ENCODE data around the gene LNPK. TPM values are rescaled to one million over a fixed set of nuclear protein-coding genes. Genes with fewer than 3 reads are reported as not detected.
A peak's percentile ranks its signal among the peaks of the same experiment; 100 is the strongest.

Gene LNPK
- polyA plus RNA-seq, 3 donors, result 8.1 to 15.3 (median 11.7) TPM

DNA sequence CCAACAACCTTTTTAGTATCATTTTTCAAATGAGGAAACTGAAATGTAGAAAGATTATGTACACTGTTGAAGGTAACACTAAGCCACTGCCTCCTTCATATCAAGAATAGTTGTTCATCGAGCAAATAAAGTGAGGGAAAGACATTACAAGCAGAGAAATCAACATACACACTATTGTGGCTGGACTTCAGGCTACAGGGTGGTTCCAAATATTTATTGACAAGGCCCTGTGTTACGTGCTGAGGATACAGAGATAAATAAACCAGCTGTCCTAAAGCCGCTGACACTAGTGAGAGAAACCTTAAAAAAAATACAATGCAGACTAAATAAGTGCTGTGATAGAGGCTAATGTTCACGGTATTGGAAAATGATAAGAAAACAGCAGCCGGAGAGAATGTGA, 1.9 kb upstream of the LNPK start:
- Histone ChIP-seq H3K36me3 (replicated peaks in 1 of 2; ENCODE audit: control insufficient read depth in 1 of 2, insufficient read depth in 2 of 2, low read length in 2 of 2) (no peaks in the 10 kb centered on the region), H3K79me2 (ENCODE audit: insufficient read depth, low read length) (peaks cover 15% of the 10 kb centered on the region), H3K9me3 (replicated peaks in 1 of 2; ENCODE audit: control insufficient read depth in 1 of 2, insufficient read depth in 1 of 2, low read length in 2 of 2) (no peaks in the 10 kb centered on the region), H2AFZ (ENCODE audit: insufficient read depth, low read depth, low read length, poor library complexity, severe bottlenecking) (peak overlapping the region; percentile 3), H3K4me3 (replicated peaks in 1 of 3; ENCODE audit: low read depth in 2 of 3, low read length in 3 of 3) (no peak overlapping the region), H3K4me1 (ENCODE audit: control insufficient read depth in 1 of 2, insufficient read depth in 2 of 2, low read length in 2 of 2) (peaks cover 13 to 15% of the 10 kb centered on the region in 2 donors), H3K27me3 (ENCODE audit: control insufficient read depth in 2 of 2, insufficient read depth in 2 of 2, low read length in 2 of 2) (peaks cover 0 to 7% of the 10 kb centered on the region in 2 donors), H4K20me1 (ENCODE audit: insufficient read depth, low read length) (no peaks in the 10 kb centered on the region), H3K27ac (ENCODE audit: low read depth in 1 of 2, low read length in 2 of 2) (no peak overlapping the region), H3K9ac (ENCODE audit: insufficient read depth, low read length, poor library complexity, severe bottlenecking) (no peak overlapping the region), H3K4me2 (replicated peaks; ENCODE audit: extremely low read depth, low read length, poor library complexity, severe bottlenecking) (no peak overlapping the region)
- peaks cover 14% of the 10 kb centered on the region for H3K4me1 Mint-ChIP-seq
- no peaks in the 10 kb centered on the region for H3K36me3 Mint-ChIP-seq
- no peak overlapping the region for H3K27ac Mint-ChIP-seq
- intact Hi-C loops (cut with micrococcal nuclease), result no loop called here
- DNase-seq, result no peak
- TF ChIP-seq, protein P1, sequence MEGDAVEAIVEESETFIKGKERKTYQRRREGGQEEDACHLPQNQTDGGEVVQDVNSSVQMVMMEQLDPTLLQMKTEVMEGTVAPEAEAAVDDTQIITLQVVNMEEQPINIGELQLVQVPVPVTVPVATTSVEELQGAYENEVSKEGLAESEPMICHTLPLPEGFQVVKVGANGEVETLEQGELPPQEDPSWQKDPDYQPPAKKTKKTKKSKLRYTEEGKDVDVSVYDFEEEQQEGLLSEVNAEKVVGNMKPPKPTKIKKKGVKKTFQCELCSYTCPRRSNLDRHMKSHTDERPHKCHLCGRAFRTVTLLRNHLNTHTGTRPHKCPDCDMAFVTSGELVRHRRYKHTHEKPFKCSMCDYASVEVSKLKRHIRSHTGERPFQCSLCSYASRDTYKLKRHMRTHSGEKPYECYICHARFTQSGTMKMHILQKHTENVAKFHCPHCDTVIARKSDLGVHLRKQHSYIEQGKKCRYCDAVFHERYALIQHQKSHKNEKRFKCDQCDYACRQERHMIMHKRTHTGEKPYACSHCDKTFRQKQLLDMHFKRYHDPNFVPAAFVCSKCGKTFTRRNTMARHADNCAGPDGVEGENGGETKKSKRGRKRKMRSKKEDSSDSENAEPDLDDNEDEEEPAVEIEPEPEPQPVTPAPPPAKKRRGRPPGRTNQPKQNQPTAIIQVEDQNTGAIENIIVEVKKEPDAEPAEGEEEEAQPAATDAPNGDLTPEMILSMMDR (IDR thresholded peaks at IDR 0.05), result no peak
- H3K9me3 Mint-ChIP-seq, result peaks cover 0 to 7% (median 0%) of the 10 kb centered on the region in 7 donors
- H3K4me3 Mint-ChIP-seq, result no peak overlapping the region
- no CpG with 5 or more reads among the region's 5 CpGs for WGBS (ENCODE audit: insufficient coverage)
- peaks cover 5 to 11% (median 9%) of the 10 kb centered on the region in 3 donors for H3K27me3 Mint-ChIP-seq (ENCODE audit: low read depth in 3 of 3)

DNA sequence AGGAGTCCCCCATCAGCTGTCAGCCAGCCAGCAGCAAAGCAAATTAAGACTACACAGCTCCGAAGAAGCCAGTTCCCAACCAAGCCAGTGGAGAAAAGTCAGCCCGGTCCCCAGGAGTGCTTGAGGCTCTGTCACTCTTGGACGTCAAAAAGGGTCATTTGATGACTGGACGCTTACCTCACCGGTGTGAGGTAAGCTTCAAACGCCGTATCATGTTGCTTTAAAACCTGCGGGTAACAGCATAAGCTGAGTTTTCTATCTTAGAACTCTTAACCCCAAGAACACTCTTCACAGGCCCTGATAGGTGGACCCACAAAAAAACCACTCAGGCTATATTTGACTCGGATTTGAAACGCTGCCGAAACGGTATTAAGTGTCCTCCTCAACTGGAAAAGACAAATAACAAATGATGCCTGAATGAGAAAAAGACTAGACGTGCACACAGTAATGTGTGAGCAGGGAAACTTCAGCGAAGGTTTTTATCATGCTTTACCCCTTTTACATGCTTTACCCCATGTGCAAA, 682 bp upstream of the LNPK start:
- H3K27ac ChIP-seq (ENCODE audit: low read depth in 1 of 2, low read length in 2 of 2), result peak overlapping the region in 1 of 2 donors; percentile 91
- WGBS (ENCODE audit: insufficient coverage), result 9% methylated on average over 9 of the region's 14 CpGs
- peaks cover 14% of the 10 kb centered on the region for H3K4me1 Mint-ChIP-seq
- H2AFZ ChIP-seq (ENCODE audit: insufficient read depth, low read depth, low read length, poor library complexity, severe bottlenecking), result peak overlapping the region; percentile 98
- no peaks in the 10 kb centered on the region for H3K36me3 ChIP-seq (replicated peaks in 1 of 2; ENCODE audit: control insufficient read depth in 1 of 2, insufficient read depth in 2 of 2, low read length in 2 of 2)
- H3K27me3 ChIP-seq (ENCODE audit: control insufficient read depth in 2 of 2, insufficient read depth in 2 of 2, low read length in 2 of 2), result peaks cover 0 to 7% of the 10 kb centered on the region in 2 donors
- peak in 2 of 3 donors; percentile 1 to 15 for DNase-seq
- intact Hi-C loops (cut with micrococcal nuclease), result no loop called here
- peaks cover 0 to 2% of the 10 kb centered on the region in 2 donors for H3K36me3 Mint-ChIP-seq
- H3K4me3 Mint-ChIP-seq, result peak overlapping the region; percentile 89 to 98
- TF ChIP-seq, protein P1 (IDR thresholded peaks at IDR 0.05), result no peak
- no peaks in the 10 kb centered on the region for H4K20me1 ChIP-seq (ENCODE audit: insufficient read depth, low read length)
- H3K4me1 ChIP-seq (ENCODE audit: control insufficient read depth in 1 of 2, insufficient read depth in 2 of 2, low read length in 2 of 2), result peaks cover 13 to 15% of the 10 kb centered on the region in 2 donors
- H3K9me3 ChIP-seq (replicated peaks in 1 of 2; ENCODE audit: control insufficient read depth in 1 of 2, insufficient read depth in 1 of 2, low read length in 2 of 2), result no peaks in the 10 kb centered on the region
- H3K9ac ChIP-seq (ENCODE audit: insufficient read depth, low read length, poor library complexity, severe bottlenecking), result peak overlapping the region; percentile 83
- H3K4me2 ChIP-seq (replicated peaks; ENCODE audit: extremely low read depth, low read length, poor library complexity, severe bottlenecking), result peak overlapping the region; percentile 99
- peaks cover 21% of the 10 kb centered on the region for H3K79me2 ChIP-seq (ENCODE audit: insufficient read depth, low read length)
- H3K4me3 ChIP-seq (replicated peaks in 1 of 3; ENCODE audit: low read depth in 2 of 3, low read length in 3 of 3), result peak overlapping the region; percentile 84 to 91 (median 86)
- peaks cover 0 to 7% (median 0%) of the 10 kb centered on the region in 7 donors for H3K9me3 Mint-ChIP-seq
- peaks cover 5 to 8% (median 7%) of the 10 kb centered on the region in 3 donors for H3K27me3 Mint-ChIP-seq (ENCODE audit: low read depth in 3 of 3)
- peak overlapping the region; percentile 49 to 98 (median 83) for H3K27ac Mint-ChIP-seq

All from CD14-positive monocyte (primary cell).